GM10847 (cell line): ENCODE data around the gene SMPD3.

Experiments used
- POLR2A ChIP-seq: IDR thresholded peaks from 2 replicates; pipeline ENCODE4 v1.6.1; 2011; ENCODE audit not compliant: insufficient read length; ENCODE audit errors: extremely low read depth

SMPD3 gene

GRCh38 chr16:68452176-68452575 is 3.9 kb upstream of the SMPD3 start:
- no peak for TF ChIP-seq POLR2A

GRCh38 chr16:68451676-68452075 is 3.4 kb upstream of the SMPD3 start:
- TF ChIP-seq POLR2A: no peak

GRCh38 chr16:68450741-68451255 is 2.5 kb upstream of the SMPD3 start:
- no peak for TF ChIP-seq POLR2A

- no peak for TF ChIP-seq POLR2A
These were observed 502 bp downstream of the SMPD3 start for GRCh38 chr16:68447653-68448359.

- no peak for TF ChIP-seq POLR2A
These were observed 1.3 kb downstream of the SMPD3 start for GRCh38 chr16:68446681-68447652.

GRCh38 chr16:68445458-68445857 is 2.9 kb downstream of the SMPD3 start:
- no peak for TF ChIP-seq POLR2A

GRCh38 chr16:68444056-68444657 is 4.2 kb downstream of the SMPD3 start:
- TF ChIP-seq POLR2A: no peak

- TF ChIP-seq POLR2A: no peak
These were observed 11.7 kb downstream of the SMPD3 start for GRCh38 chr16:68436581-68436980.

GRCh38 chr16:68434624-68435210 is 13.6 kb downstream of the SMPD3 start:
- TF ChIP-seq POLR2A: no peak

- no peak for TF ChIP-seq POLR2A
These were observed 15.0 kb downstream of the SMPD3 start for GRCh38 chr16:68433316-68433715.

- no peak for TF ChIP-seq POLR2A
These were observed 15.6 kb downstream of the SMPD3 start for GRCh38 chr16:68432701-68433100.

- TF ChIP-seq POLR2A: no peak
These were observed 19.0 kb downstream of the SMPD3 start for GRCh38 chr16:68429076-68429854.

GRCh38 chr16:68427649-68428303 is 20.5 kb downstream of the SMPD3 start:
- no peak for TF ChIP-seq POLR2A

- no peak for TF ChIP-seq POLR2A
These were observed 22.0 kb downstream of the SMPD3 start for GRCh38 chr16:68426347-68426652.
